K562 (cell line): ENCODE results near the gene TMIGD2. TPM values are rescaled to one million over a fixed set of nuclear protein-coding genes. Genes with fewer than 3 reads are reported as not detected.

ENCODE experiments used
- ATAC-seq: fragments of 200-7000 bp; cut with Tn5 transposase; 3 replicates; pipeline ENCODE4 v1.9.1; 2020; ENCODE audit warnings: moderate library complexity
- BruUV-seq: library from RNA; stranded (reverse); fragments of 400-500 nt; replicated peaks from 2 replicates; lab custom pipeline; 2021; lab: Mats Ljungman, UMichigan
- CTCF ChIA-PET: fragments of 300-600 bp; formaldehyde crosslinking; extraction: SDS; loops from one replicate; lab custom pipeline; 2021; ENCODE audit warnings: low intra/inter-chr PET ratio; lab: Yijun Ruan, JAX
- POLR2A ChIA-PET: fragments of 300-600, 350-650 bp; sonication (Branson Sonifier 250); formaldehyde crosslinking; extraction: SDS; loops from one replicate; lab custom pipeline; 2021; ENCODE audit warnings: antibody characterized with exemption, inconsistent platforms; lab: Yijun Ruan, JAX
- DNase-seq, 4 experiments: peaks; one replicate each; pipeline versions ENCODE4 v3.0.0 to v3.0.0-alpha.2; 2011 to 2018; ENCODE audit warnings: low spot score in 3 of 4, mixed read lengths in 3 of 4; ENCODE audit errors: extremely low read depth in 1 of 4
- FAIRE-seq: peaks from 2 replicates; lab custom pipeline; 2011; peaks lifted over from hg19 to GRCh38; lab: Jason Lieb, UNC
- H2AFZ ChIP-seq: 2 replicates; pipeline ENCODE4 v1.6.0; 2011; ENCODE audit warnings: low read depth, low read length, control low read depth, inconsistent platforms
- H3K27ac ChIP-seq: fragments of 200-600 bp; 3 replicates; pipeline ENCODE4 v1.8.0; 2011; ENCODE audit warnings: low read depth, mild to moderate bottlenecking, control low read depth, inconsistent platforms, low read length, moderate library complexity, mixed read lengths; ENCODE audit errors: extremely low read depth
- H3K27me3 ChIP-seq, 2 experiments: fragments of 300-600 bp in 1 of 2; 2 replicates in 1 of 2; 3 replicates in 1 of 2; pipeline versions ENCODE4 v1.6.0 to v1.8.0; 2011; ENCODE audit warnings: inconsistent platforms in 2 of 2, low read length in 2 of 2, mild to moderate bottlenecking in 1 of 2, mixed read lengths in 1 of 2, moderate library complexity in 1 of 2; ENCODE audit not compliant: control insufficient read depth in 2 of 2, insufficient read depth in 2 of 2
- H3K36me3 ChIP-seq: fragments of 300-600 bp; 3 replicates; pipeline ENCODE4 v1.8.0; 2011; ENCODE audit warnings: mild to moderate bottlenecking, low read length, inconsistent platforms; ENCODE audit not compliant: control insufficient read depth, insufficient read depth
- H3K4me1 ChIP-seq, 2 experiments: fragments of 200-600 bp in 1 of 2; replicated peaks in 1 of 2; 2 replicates in 1 of 2; 3 replicates in 1 of 2; pipeline versions ENCODE4 v1.5.1 to v1.8.0; 2011; ENCODE audit warnings: inconsistent platforms in 2 of 2, low read length in 2 of 2, mild to moderate bottlenecking in 1 of 2, mixed read lengths in 1 of 2, moderate library complexity in 1 of 2; ENCODE audit not compliant: control insufficient read depth in 2 of 2, insufficient read depth in 2 of 2
- H3K4me2 ChIP-seq: 2 replicates; pipeline ENCODE4 v1.6.1; 2011; ENCODE audit warnings: low read length, control low read depth, inconsistent platforms, mixed read lengths; ENCODE audit not compliant: insufficient read depth
- H3K4me3 ChIP-seq: fragments of 200-600 bp; sonication (generic), shearing (Covaris generic); 2 replicates; pipeline ENCODE4 v1.5.1; 2016; ENCODE audit warnings: control low read depth, inconsistent platforms
- H3K79me2 ChIP-seq: fragments of 200-600 bp; 3 replicates; pipeline ENCODE4 v1.8.0; 2011; ENCODE audit warnings: low read length, inconsistent platforms; ENCODE audit not compliant: control insufficient read depth, insufficient read depth
- H3K9ac ChIP-seq, 2 experiments: 2 replicates each; pipeline versions ENCODE4 v1.6.0 to v1.6.1; 2011; ENCODE audit warnings: low read depth in 2 of 2, low read length in 2 of 2, control low read depth in 1 of 2, inconsistent platforms in 1 of 2, mild to moderate bottlenecking in 1 of 2, mixed read lengths in 1 of 2; ENCODE audit not compliant: insufficient read depth in 1 of 2
- H3K9me1 ChIP-seq: one replicate; pipeline ENCODE4 v1.6.0; 2011; ENCODE audit warnings: inconsistent platforms, mild to moderate bottlenecking, low read length, moderate library complexity; ENCODE audit not compliant: control insufficient read depth, insufficient read depth
- H3K9me3 ChIP-seq: replicated peaks from 2 replicates; pipeline ENCODE4 v1.5.1; 2011; ENCODE audit warnings: low read depth, low read length, inconsistent platforms; ENCODE audit not compliant: control insufficient read depth, insufficient read depth
- H4K20me1 ChIP-seq: replicated peaks from 2 replicates; pipeline ENCODE4 v1.6.1; 2011; ENCODE audit warnings: low read length, inconsistent platforms, mixed read lengths; ENCODE audit not compliant: control insufficient read depth, insufficient read depth
- CTBP1 ChIP-seq: fragments of 450-650 bp; IDR thresholded peaks from 2 replicates; pipeline ENCODE4 v1.6.1; 2016; ENCODE audit warnings: borderline replicate concordance
- HMBOX1 ChIP-seq: sonication (generic); IDR thresholded peaks from 2 replicates; pipeline ENCODE4 v1.6.1; 2016
- IRF2 ChIP-seq: sonication (generic); formaldehyde crosslinking; IDR thresholded peaks from 2 replicates; pipeline ENCODE4 v1.8.1; 2022; ENCODE audit warnings: mild to moderate bottlenecking, missing genetic modification reagents
- LARP7 ChIP-seq: fragments of 450-650 bp; IDR thresholded peaks from 2 replicates; pipeline ENCODE4 v1.6.1; 2016
- PRDM10 ChIP-seq: fragments of 450-650 bp; IDR thresholded peaks from 2 replicates; pipeline ENCODE4 v1.6.1; 2018; ENCODE audit not compliant: partially characterized antibody
- SLC30A9 ChIP-seq: fragments of 250-450 bp; sonication (Bioruptor Pico); IDR thresholded peaks from 2 replicates; pipeline ENCODE4 v1.8.0; 2022; ENCODE audit warnings: mild to moderate bottlenecking, moderate library complexity
- ZFP30 ChIP-seq: fragments of 250-450 bp; sonication (Bioruptor Pico); IDR thresholded peaks from 2 replicates; pipeline ENCODE4 v1.8.0; 2022; ENCODE audit warnings: moderate library complexity, mild to moderate bottlenecking, inconsistent platforms, borderline replicate concordance
- ZNF384 ChIP-seq: IDR thresholded peaks from 2 replicates; pipeline ENCODE4 v1.6.1; 2012; ENCODE audit warnings: low read depth, low read length, improper control_type of control experiment
- ZNF445 ChIP-seq: fragments of 250-450 bp; sonication (Bioruptor Pico); IDR thresholded peaks from 2 replicates; pipeline ENCODE4 v1.4.0; 2020; ENCODE audit warnings: low read depth, mild to moderate bottlenecking, moderate library complexity
- WGBS: fragments of 100-300 bp; shearing (Covaris generic); methylation state at CpG from one replicate; pipeline ENCODE4 v1.1.6; 2016; ENCODE audit warnings: low coverage, mixed read lengths; ENCODE audit not compliant: insufficient coverage; ENCODE audit errors: missing lambda C conversion rate; 5-methylcytosine and 5-hydroxymethylcytosine counted together
- in situ Hi-C: fragments of 300-500 bp; cut with MboI; formaldehyde crosslinking; loops from 4 replicates; pipeline ENCODE4 v1.15.0; 2018; ENCODE audit warnings: inconsistent platforms, mixed read lengths
- intact Hi-C: fragments of 100-400 bp; cut with micrococcal nuclease; formaldehyde crosslinking; loops from 2 replicates; pipeline ENCODE4 v1.14.2; 2022
- polyA plus RNA-seq, 8 experiments: library from polyadenylated mRNA; depleted of rRNA in 4 of 8; stranded (reverse) in 5 of 8; unstranded in 3 of 8; fragments of >200 nt; fragmentation: Nextera tagmentation in 2 of 8; fragmentation: Illumina TruSeq in 1 of 8; extraction: Ambion mirVana in 2 of 8; extraction: Trizol in 1 of 8; gene quantifications; 2 replicates each; pipeline versions ENCODE4 v1.2.1 to v1.2.3, GENCODE V29; 2011 to 2014; ENCODE audit warnings: inconsistent platforms in 1 of 8, missing spikeins in 1 of 8
- total RNA-seq, 7 experiments: library from RNA; depleted of rRNA in 6 of 7; stranded (reverse); fragments of >200 nt in 6 of 7; fragmentation: Illumina TruSeq in 2 of 7; extraction: Trizol in 2 of 7; gene quantifications; 2 replicates each; pipeline versions ENCODE4 v1.2.1 to v1.2.3, GENCODE V29; 2011 to 2021; ENCODE audit warnings: low replicate concordance in 1 of 7

Gene TMIGD2
- total and polyA plus RNA-seq, 9 of the 15 experiments (the other 6 are each of a cell fraction or from before 2014, with no cell fraction given): not detected

- CTCF ChIA-PET: no interaction called here
- DNase-seq (peak in 3 of 4 experiments; percentile 25 to 31 (median 30)), ATAC-seq (no peak)
- H3K4me3 ChIP-seq: no peak overlapping the region
- no peak overlapping the region for H3K27ac ChIP-seq
- H3K9me1 ChIP-seq: no peaks in the 10 kb centered on the region
- WGBS: 20% methylated on average over 12 of the region's 12 CpGs
- TF ChIP-seq ZFP30 (CRISPR knock-in tag) (no peak), PRDM10 (peak; percentile 58), ZNF445 (CRISPR knock-in tag) (no peak), CTBP1 (no peak), LARP7 (no peak), ZNF384 (peak; percentile 66; the same call in 1 of the 2 replicates), SLC30A9 (CRISPR knock-in tag) (no peak), IRF2 (CRISPR knock-in tag) (no peak), HMBOX1 (peak; percentile 98)
- TF ChIP-seq, all 486 proteins: peak for 3
- BruUV-seq: no TSS peak
- no peaks in the 10 kb centered on the region for H3K36me3 ChIP-seq
- no peaks in the 10 kb centered on the region for H3K9me3 ChIP-seq
- no peak overlapping the region for H2AFZ ChIP-seq
- no peaks in the 10 kb centered on the region for H4K20me1 ChIP-seq
- H3K4me1 ChIP-seq: peaks cover 4 to 29% of the 10 kb centered on the region in 2 experiments
- in situ Hi-C loops (no loop called here), intact Hi-C loops (no loop called here)
- no peak for FAIRE-seq
- POLR2A ChIA-PET: interaction anchor here (1.2 kb wide), 2 partner anchors 14 to 29 kb away, joined by 3 to 4 read pairs; no protein-coding TSS in a partner anchor
- H3K27me3 ChIP-seq: no peaks in the 10 kb centered on the region
- no peak overlapping the region for H3K4me2 ChIP-seq
- no peak overlapping the region for H3K9ac ChIP-seq
- no peaks in the 10 kb centered on the region for H3K79me2 ChIP-seq
These were observed 11.8 kb upstream of the TMIGD2 start for GRCh38 chr19:4313847-4314490.
